ENCODE results near the gene MSMO1.
"Not testable (repeated sequence)": the region's sequence is repeated elsewhere in the genome, so short reads cannot be mapped to it uniquely, and the experiment has no call there.

Gene MSMO1

DNA sequence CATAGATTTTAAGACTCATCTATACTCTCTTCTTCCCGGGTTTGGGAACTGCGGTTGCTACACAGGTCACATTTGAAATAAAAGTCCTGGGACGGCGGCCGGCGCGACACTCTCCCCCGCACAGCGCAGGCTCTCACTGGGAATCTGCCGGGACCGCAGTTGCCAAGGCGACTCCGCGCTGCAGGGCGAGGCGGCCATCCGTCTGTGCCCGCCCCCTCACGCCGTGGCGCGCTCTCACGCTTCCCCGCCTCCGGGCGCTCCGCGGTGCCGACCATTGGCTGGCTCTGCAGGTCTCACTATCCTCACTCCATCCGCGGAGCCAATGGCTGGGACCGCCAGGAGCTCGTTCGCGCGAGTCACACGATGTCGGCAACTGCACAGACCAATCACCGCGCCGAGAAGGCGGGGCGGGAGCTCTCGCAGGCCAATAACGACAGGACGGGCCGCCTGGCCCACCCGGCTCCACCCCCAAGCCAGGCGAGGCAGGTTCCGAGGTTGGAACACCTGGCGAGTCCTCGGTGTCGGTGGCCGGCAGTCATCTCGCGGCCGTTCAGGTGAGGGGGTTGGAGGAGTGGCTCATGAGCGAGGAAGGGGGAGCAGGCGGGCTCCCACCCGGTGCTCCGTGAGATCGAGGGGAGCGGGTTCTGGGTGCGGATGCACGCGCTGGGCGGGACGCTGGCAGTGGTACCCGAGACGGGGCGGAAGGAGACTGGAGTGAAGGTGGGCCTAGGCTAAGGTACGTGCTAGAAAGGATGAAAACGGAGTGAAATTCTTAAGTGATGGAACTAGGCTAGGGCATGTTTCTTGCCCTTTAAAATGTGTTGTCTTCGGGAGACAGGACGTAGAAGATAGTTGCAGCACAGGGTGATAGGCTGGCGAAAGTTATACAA lies at the start of gene MSMO1:
Gene MSMO1 (plus strand): TSS at position 459 of the 890 bp plus-strand sequence. CDS start 5,702 bp downstream, outside the sequence.
- DNase-seq: peak; percentile 99

DNA sequence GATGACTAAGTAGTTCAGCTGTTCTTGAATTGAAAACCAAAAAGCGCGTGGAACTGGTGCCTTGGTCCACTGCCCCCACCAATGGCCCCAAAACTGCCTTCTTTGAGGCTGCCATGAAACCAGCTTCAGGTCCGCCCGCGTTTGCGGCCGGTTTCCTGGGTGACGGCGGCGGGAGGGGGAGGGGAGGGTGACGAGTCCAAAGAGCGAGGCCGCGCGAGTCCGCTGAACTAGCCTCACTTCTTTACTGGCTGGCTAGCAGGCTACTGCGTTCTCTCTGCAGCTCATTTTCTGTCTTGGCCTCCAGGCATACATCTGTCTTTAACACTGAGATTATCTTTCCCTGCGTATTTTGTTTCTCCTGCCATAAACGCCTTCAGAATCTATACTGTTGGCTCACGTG lies 47.9 kb upstream of the MSMO1 start:
- DNase-seq: not testable (repeated sequence)

DNA sequence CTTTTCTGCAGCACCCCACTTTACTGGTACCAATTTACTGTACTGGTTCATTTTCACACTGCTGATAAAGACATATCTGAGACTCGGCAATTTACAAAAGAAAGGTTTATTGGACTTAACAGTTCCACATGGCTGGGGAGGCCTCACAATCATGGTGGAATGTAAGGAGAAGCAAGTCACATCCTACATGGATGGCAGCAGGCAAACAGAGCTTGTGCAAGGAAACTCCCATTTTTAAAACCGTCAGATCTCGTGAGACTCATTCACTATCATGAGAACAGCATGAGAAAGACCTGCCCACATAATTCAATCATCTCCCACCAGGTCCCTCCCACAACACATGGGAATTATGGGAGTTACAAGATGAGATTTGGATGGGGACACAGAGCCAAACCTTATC lies 42.8 kb upstream of the MSMO1 start:
- not testable (repeated sequence) for DNase-seq

DNA sequence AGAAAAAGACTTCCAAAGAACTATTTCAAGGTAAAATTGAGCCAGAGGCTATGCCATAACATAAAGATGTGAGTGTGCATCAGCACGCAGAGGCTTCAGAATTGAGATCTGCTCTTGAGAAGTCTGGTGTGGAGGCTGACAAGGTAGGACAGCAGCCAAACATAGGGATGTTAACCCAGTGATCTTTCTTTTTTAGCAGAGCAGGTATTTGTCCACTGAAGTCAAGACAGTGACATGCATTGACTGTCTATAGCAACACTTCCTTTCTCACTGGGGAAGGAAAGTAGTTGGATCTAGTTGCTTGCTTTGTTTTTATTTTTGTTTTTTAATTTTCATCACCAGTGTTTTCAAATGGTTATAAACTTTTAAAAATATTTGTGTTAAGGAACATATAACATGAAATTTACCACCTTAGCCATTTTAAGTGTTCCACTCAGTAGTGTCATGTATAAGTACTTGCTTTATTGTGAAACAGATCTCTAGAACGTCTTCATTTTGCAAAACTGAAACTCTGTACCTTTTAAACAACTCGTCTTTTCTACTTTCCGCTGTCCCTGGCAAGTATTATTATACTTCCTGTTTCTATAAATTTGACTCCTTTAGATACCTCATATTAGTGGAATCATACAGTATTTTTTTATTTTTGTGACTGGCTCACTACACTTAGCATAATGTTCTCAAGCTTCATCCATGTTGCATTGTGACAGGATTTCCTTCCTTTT lies 40.7 kb upstream of the MSMO1 start:
- DNase-seq: not testable (repeated sequence)

DNA sequence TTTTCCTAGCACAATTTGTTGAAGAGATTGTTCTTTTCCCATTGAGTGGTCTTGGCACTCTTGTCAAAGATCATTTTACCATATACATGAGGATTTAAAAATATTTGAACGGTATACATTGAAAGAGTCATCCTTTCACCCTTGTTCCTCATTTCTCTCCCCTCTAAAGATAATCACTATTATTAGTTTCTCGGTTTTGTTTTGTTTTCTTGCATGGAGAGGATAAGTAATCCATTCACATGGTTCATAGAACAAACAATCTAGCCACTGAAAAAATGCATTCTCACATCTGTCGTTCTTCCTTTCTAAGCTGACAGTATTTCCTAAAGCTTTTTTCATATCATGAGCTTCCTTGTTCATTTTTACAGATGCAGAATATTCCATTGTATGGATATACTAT lies 39.2 kb upstream of the MSMO1 start:
- DNase-seq: no peak

DNA sequence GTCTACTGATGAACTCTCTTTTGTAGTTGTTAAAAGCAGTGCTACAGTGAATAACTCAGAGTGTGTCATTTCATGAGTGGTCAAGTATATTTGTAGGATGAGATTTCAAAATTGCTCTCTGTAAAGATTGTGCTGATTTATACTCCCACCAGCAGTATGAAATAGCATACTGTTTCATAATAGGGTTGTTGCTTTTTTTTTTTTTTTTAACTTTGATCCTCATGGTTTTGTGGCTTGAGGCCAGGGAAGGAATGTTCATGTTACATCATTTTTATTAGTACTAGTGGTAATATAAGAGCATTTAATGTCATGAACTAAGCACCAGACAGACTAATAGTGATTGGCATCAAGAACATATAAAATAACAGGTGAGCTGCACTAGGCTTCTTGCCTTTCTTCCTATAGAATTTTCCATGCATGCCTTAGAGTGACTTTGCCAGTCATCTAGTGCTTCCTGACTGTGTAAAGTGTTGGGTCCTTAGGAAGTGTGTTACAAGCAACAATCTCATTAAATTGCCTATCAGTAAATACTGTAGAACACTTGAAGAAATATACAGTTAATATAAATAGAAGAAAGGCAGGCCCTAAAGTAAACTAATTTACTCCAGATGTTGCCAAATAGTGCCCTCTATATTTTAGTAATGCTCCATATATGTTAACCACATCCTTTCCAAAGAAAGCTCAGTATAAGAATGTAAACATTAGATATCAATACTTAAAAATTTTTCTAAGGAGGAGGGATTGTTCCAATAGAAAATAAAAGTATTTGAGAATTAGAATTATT lies 38.6 kb upstream of the MSMO1 start:
- no peak for DNase-seq

DNA sequence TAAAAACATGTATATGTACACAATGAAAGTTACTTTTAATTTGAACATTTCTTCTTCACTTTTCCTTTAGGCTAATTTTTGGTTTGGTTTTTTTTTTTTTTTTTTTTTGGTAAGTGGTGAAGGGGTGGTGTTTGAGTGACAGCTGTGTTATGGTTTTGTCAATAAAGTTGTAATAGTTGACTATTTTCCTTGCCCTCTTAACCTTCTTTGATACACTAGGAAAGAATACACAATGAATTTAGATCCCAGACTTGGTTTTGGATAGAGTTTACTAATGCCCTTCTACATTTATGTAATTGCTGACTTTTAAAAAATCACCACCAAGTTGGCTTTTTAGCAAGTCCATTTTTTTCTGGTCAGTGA lies 38.1 kb upstream of the MSMO1 start:
- no peak for DNase-seq

DNA sequence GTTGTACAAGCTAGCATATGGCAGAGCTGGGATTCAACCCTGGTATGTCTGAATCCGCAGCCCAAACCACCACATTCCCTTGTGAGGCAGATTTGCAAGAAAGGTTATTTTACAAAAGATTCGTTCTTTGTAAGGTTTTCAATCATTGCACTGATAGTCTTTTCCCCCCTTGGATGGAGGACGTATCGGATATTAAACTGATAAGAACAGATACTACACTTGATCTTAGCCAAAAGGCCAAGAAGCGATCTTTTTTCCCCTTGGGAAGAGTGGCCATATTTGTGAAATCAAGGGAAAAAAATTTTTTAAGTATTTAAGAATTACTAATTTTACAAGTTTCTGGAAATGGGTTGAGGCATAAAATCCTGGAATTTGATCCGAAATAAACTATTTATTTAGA lies 34.4 kb upstream of the MSMO1 start:
- no peak for DNase-seq

DNA sequence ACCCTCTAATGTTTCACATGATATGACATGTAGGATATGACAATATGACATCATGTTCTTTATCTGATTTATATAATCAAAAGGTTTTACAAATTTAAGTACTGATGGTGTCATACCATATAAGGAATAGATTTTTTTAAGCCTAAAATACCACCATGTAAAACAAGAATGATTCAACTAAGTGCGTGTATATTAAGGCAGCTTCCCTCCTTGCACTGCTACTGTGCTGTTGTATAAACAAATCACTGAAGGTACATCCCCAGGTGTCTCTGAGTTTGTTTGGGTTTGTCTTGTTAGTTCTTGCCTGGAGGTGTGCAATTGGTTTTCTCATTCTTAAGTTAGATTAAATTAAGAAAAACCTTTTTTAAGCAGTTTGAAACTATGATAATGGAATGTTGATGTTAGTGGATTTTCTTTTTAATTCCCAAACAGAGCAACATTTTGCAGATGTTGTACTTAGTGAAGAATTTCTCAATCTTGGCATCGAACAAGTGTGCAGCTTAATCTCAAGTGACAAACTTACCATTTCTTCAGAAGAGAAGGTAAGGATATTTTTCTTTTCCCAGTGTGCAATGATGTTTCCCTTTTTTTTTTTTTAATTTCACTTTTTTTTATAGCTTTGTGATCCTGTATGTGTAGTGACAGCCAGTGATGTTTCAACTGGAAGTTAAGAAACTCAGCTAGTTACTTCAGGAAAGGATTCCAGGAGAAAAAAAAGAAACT lies 33.4 kb upstream of the MSMO1 start:
- no peak for DNase-seq

DNA sequence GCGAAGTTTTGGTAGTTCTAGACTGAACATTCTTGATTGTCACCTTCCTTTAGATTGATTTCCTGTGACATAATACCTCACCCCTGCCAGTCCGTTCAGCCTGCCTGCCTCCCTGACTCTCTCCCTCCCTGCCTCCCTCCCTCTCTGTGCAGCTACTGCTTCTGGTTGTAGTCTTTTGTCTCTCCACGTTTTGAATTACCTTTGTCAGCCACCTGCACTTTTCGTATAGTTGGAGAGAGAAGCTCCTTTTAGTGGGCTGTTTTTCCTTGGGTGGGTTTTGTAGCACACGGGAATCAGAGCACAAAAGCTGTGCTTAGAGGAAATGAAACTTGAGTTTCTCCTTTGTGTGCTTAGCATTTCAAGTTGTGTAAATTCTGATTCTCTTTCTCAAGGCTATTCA lies 32.6 kb upstream of the MSMO1 start:
- DNase-seq: no peak

DNA sequence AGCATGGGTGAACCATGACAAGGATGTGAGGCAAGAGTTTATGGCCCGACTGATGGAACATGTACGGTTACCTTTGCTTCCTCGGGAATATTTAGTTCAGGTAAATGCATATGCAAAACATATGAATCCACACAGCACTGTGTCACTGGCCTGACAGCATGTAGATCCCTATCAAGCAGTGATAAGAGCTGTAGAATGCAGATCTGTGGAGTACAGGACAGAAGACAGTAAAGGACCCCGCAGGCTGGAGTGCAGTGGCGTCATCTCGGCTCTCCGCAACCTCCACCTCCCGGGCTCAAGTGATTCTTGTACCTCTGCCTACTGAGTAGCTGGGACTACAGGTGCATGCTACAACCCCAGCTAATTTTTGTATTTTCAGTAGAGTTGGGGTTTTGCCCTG lies 29.8 kb upstream of the MSMO1 start:
- no peak for DNase-seq

DNA sequence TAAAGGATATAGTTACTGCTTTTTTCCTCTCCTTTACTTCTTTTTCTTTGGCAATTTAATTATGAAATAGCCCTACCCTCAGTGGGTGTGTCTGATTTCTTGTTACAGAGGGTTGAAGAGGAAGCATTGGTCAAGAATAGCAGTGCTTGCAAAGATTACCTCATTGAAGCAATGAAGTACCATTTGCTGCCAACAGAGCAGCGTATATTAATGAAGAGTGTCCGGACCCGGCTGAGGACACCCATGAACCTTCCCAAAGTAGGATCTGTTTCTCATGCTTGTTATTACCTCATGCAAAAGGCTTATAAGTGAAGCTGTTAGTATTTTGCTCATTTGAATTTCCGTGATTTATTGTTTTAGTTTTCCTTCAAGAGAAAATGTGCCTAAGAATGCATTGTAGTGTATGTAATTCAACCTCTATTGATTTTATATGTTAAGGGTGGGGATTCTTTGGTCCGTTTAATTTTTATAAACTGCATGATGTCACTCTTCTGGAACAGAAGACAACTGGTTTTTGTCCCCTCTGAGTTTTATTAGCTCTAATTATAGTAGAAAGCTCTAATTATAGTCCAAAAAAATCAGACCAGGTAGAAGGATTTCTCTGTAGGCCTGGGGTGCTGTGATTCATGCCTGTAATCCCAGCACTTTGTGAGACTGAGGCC lies 27.9 kb upstream of the MSMO1 start:
- DNase-seq: no peak

DNA sequence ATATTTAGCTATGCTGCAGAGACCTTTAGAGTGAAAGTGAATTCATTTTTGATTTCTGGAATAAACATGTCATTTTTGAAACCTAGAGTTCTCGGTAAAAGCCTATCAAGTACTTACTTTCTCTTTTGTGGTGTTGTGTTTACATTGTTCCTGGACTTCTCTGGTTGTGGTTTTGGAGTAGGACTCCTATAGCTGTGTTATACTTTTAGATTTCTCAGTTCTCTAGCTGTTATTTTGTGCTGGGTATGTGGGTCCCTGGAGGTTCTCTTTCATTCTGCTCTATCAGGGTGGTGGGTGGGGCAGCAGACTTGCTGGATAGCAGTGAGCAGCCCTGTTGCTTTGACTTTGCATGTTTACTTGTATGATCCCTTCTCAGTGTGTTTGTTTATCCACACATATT lies 25.6 kb upstream of the MSMO1 start:
- DNase-seq: no peak

DNA sequence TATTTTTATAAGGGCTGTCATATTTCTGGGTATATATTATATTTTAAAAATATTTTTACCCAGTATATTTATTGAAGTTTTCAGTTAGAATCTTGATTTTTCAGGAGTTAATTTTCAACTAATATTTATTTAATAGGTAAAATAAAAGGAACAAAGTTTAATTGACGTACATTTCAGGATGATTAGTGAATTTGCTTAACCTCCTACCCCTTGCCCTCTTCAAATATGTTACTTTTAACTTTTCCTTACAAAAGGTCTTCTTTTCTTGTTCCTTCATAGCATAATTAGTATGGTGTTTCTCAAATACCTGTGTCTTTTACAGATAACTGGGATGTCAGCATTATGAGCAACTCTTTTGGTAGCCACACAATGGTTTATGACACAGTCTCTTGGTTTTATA lies 24.8 kb upstream of the MSMO1 start:
- DNase-seq: no peak

DNA sequence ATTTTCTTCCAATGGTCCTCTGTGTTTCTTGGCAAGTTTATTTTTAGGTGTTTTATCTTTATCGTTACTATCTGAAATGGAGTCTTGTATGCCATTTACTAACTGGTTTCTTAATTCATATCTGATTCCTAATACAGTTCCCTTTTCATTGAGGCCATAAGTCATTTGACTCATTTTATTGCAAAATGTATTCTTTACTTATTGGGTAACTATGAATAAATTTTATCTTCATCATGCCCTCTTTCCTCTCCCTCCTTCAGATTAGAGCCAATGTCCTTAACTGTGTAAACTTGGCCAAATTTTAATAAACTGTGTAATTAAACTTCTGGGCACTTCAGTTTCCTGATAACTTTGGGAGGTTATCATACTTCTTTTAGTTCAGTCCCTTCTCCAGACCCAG lies 19.3 kb upstream of the MSMO1 start:
- no peak for DNase-seq

DNA sequence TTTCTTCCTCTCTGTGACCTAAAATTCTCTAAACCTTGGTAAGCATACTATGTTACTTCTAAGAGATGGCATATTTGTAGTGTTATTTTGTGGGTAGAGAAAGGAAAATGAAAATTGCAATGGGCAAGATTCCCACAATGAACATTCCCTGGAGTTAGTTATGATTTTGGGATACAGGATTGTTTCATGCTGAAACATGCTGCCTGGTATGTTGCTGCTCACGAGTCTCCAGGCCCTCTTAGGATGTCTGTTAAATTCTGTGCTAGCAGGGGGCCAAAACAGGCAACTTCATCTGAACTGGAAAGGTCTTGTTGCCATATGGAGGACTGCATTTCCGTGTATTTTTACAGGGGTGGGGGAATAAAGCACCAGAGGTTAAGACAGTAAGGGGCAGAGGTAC lies 18.9 kb upstream of the MSMO1 start:
- no peak for DNase-seq

DNA sequence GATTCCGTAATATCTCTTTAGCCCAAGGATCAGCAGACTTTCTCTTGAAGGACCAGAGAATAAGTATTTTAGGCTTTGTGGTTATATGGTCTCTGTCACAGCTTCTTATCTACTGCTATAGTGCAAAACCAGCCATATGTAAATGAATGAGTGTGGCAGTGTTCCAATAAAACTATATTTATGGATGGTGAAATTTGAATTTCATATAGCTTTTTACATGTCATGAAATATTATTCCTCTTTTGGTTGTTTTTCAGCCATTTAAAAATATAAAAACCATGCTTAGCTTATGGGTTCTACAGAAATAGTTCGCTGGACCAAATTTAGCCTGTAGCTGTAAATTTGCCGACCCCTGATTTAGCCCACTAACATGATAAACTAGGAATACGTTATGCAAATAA lies 18.0 kb upstream of the MSMO1 start:
- DNase-seq: no peak

DNA sequence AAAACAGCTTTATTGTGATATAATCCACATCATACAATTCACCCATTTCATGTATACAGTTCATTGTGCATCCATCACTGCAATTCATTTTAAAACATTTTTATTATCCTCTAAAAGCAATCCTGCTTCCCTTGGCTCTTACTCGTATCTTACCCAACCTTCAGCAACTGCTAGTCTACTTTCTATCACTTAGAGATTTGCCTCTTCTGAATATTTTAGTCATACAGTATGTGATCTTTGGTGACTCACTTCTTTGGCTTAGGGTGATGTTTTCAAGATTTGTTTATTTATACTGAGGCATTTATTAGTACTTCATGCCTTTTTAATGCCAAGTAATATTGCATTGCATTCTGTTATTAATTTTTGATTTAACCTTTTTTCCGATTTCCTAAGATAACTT lies 15.0 kb upstream of the MSMO1 start:
- DNase-seq: no peak

DNA sequence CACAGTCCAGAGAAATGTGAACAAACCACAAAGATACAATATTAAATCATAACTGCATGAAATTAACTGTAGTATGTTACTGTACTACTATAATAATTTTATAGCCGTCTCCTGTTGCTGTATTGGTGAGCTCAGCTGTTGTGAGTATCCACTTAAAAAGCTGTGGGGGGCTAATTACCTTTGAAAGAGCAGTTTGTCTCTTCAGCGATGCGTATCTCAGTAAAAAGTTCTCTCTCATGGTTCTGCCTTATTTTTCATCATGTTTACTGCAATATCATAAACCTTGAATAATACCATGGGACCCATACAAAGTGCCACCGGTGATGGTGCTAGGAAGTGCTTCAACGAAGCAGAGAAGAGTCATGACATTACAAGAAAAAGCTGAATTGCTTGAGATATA lies 8.4 kb upstream of the MSMO1 start:
- DNase-seq: no peak

DNA sequence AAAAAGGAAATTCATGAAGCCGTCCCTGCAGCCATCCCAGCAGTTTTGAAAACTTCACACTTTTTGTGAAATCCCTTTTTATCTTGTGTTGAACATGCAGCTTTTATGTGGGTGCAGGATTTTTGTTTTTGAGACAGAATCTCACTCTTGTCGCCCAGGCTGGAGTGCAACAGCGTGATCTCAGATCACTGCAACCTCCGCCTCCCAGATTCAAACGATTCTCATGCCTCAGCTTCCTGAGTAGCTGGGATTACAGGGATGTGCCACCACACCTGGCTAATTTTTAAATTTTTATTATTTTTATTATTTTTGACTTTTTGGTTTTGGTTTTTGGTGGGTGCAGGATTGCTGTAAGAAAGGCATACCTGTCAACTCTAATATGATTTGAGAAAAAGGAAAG lies 8.0 kb upstream of the MSMO1 start:
- DNase-seq: no peak

DNA sequence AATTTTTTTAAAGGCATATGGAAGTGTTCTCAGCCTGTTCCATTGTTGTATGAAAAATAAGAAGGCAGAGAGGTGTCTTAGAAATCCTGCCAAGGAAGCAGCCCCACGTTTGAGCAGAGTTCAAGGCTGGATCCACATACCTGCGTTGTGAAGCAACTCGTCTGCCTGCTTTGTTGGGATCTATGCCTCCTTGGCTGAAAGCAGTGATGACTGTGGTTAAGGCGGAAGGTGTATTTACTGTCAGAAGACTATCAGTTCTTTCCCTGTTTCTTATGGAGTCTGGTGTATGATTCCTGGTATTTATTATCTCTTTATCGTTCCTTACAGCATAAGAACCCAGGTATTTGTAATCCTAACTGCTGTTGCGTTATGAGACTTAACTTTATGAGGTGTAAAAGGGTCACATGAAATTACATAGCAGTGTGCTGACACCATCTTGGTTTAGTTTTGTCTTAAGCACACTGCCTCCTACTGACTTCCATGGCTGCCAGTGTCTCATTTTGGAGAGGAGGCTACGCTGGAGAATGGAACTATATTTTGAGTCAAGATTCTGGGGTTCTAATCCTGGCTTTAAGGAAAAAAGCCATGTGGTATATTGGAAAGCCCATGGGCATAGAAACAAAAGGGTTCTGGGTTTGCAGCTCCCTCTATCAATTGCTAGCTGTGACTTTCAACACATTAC lies 3.1 kb upstream of the MSMO1 start:
- no peak for DNase-seq

DNA sequence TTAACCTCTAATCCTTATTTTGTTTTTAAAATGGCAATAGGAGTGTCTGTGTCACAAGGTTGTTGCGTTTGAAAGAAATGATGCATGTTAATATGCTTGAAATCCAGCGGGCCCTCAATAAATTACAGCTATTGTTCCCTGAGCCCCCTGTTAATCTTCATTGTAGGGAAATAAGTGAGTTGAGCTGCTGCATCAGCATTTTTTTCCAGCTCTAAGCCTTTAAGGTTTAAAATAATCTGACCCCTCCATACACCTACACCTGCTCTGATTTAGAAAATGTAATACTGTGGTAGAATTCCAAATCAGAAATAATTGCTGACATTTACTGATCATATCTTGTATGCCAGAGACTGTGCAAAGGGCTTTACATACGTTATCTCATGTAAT lies 2.6 kb upstream of the MSMO1 start:
- DNase-seq: no peak
